ENCODE data around the gene DUSP22. TPM values are rescaled to one million over a fixed set of nuclear protein-coding genes. Genes with fewer than 3 reads are reported as not detected.
"Not testable (repeated sequence)": the region's sequence is repeated elsewhere in the genome, so short reads cannot be mapped to it uniquely, and the experiment has no call there.

The DUSP22 gene
- total RNA-seq, 1 experiment from 2014 or later = 30.7 TPM

DNA sequence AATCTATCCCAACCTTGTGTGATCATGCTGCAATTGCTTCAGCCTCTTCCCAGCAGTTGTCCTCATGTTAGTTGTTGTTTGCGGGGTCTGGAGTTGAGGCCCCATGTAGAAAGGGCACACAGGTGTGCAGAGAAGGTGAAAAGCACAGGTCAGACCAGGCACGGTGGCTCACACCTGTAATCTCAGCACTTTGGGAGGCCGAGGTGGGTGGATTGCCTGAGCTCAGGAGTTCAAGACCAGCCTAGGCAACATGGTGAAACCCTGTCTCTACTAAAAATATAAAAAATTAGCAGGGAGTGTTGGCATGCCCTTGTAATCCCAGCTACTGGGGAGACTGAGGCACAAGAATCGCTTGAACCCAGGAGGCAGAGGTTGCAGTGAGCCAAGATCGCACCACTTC, 6.4 kb upstream of the DUSP22 start:
- not testable (repeated sequence) for H3K4me3 ChIP-seq (ENCODE audit: insufficient read depth, low read depth, low read length); H3K36me3 ChIP-seq (replicated peaks; ENCODE audit: control insufficient read depth, insufficient read depth, low read length); H3K27me3 ChIP-seq (ENCODE audit: control insufficient read depth, insufficient read depth, low read length); DNase-seq

DNA sequence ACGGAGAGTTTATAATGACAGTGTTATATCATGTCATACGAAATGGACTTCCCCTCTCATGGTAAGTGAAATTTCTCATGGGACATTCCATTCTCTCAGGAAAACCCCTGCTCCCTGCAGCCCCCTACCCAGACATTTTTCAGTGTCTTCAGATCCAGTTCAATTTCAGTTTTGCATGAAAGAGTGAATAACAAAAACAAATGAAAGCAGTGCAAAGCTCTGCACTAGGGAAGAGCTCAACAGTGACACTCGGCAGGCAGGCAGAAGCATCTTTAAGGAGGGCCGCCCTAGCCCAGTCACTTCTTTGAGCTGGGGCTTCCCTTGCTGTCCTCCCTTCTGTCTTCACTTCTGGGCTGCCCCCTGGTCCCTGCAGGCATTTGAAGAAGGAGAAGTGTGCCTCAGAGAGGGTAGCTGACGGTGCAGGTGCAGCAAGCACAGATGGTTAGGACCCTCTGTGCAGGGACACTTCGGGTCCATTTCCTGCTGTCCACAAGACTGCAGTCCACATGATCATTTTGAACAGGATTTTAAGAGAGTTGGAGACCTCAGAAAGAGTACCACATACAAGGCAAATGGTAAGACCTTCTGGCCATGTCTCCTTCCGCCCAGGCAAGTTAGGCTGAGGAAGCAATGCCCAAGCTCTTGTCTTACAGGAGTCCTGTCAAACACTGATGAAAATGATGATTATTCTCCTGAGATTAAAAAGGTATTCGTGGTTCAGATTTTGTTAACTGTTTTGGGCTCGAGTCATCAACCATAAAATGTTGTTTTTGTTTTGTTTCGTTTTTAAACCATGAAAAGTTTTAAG, 5.4 kb upstream of the DUSP22 start:
- Histone ChIP-seq H3K4me3 (ENCODE audit: insufficient read depth, low read depth, low read length) (no peak overlapping the region), H3K27me3 (ENCODE audit: control insufficient read depth, insufficient read depth, low read length) (no peaks in the 10 kb centered on the region), H3K36me3 (replicated peaks; ENCODE audit: control insufficient read depth, insufficient read depth, low read length) (no peaks in the 10 kb centered on the region)
- DNase-seq = no peak

DNA sequence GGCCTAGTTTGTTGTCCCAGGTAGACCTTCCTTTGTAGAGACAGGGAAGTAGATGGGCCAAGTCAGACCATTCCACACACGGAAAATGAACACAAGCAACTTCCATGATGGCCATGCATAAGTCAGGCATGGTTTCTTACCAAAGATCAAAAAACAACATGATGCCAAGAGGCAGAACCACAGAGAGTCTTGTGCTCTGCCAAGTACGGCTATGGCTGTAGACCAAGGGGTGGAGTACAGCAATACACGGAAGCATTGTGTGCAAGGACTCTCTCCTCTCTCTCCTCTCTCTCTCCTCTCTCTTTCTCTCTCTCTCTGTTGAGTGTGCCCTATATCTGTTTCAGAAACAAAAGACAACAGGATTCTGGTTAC, 4.8 kb upstream of the DUSP22 start:
- DNase-seq = no peak
- H3K4me3 ChIP-seq (ENCODE audit: insufficient read depth, low read depth, low read length) = no peak overlapping the region
- no peaks in the 10 kb centered on the region for H3K27me3 ChIP-seq (ENCODE audit: control insufficient read depth, insufficient read depth, low read length)
- no peaks in the 10 kb centered on the region for H3K36me3 ChIP-seq (replicated peaks; ENCODE audit: control insufficient read depth, insufficient read depth, low read length)

GRCh38 chr6:288866-289265, 3.4 kb upstream of the DUSP22 start:
- no peaks in the 10 kb centered on the region for H3K36me3 ChIP-seq (replicated peaks; ENCODE audit: control insufficient read depth, insufficient read depth, low read length)
- H3K27me3 ChIP-seq (ENCODE audit: control insufficient read depth, insufficient read depth, low read length) = no peaks in the 10 kb centered on the region
- no peak for DNase-seq
- no peak overlapping the region for H3K4me3 ChIP-seq (ENCODE audit: insufficient read depth, low read depth, low read length)

DNA sequence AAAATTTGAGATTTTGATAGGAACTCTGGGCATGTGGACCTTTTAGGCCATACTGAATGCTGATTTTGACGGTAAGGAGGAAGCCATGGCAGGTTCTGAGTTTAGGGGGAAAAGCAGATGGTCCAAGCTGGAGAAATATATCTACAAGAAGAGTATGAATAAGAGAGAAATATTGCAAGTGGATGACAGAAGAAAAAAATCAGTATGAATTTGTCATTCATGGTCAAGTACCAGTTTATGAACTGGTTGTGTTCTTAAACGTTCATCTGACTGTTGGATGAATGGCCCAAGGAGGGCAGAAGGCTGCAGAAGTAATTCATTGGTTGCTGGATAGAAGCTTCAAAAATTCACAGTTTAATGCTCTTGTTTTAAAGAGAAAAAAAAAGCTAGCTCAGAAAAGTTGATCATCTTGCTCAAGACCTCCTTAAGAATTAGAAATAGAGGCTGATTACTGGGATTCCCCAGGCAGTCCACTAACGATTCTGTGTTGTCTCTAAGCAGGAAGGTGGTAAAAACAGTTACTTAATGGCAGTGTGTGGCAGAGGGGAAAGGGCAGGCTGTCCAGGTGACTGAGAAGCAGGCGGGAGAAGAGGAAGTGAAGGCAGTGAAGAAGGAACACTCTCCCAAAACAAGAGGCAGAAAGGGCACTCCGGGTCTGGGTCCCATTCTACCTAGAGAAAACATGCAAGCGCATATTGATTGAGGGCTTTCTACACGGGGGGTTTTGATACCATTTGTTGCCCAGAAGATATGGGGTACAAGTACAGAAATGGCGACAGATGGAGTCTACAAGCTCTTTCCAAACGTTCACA, 2.0 kb upstream of the DUSP22 start:
- no peaks in the 10 kb centered on the region for H3K36me3 ChIP-seq (replicated peaks; ENCODE audit: control insufficient read depth, insufficient read depth, low read length)
- no peak overlapping the region for H3K4me3 ChIP-seq (ENCODE audit: insufficient read depth, low read depth, low read length)
- DNase-seq = no peak
- H3K27me3 ChIP-seq (ENCODE audit: control insufficient read depth, insufficient read depth, low read length) = no peaks in the 10 kb centered on the region

- H3K36me3 ChIP-seq (replicated peaks; ENCODE audit: control insufficient read depth, insufficient read depth, low read length) = no peaks in the 10 kb centered on the region
Observed at GRCh38 chr6:291204-291696, 1.0 kb upstream of the DUSP22 start.

DNA sequence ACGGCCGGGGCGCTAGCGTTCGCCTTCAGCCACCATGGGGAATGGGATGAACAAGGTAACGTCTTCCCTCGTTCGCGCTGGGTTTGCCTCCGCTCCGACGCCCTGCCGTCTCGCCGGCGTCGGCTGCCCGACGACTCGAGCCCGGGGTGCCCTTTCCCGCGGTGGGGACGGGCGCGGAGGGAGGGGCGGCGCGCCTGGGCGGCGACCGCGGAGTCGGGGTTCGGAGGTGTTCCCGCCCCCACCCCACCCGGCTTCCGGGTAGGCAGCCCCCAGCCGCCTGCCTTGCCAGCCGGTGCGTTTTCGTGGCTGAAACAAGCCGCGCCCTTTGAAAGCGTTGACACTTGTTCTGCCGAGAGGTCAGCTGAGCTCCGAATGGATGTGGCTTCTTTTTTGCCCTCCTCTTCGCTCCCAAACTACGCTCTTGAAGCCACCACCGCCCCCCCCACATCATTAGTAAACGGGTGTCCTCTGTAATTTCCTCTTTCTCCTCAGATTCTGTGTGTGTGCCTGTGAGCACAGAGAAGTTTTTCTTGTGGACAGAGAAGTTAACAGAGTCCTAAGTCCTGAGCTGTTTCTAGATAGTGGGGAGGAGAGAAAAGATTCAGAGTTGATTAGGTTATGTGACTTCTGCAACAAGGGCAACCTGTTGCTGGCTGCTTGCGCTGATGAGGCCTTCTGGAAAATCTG, 362 bp downstream of the DUSP22 start:
- DNase-seq = peak; percentile 87
- Histone ChIP-seq H3K27me3 (ENCODE audit: control insufficient read depth, insufficient read depth, low read length) (no peaks in the 10 kb centered on the region), H3K4me3 (ENCODE audit: insufficient read depth, low read depth, low read length) (peak overlapping the region; percentile 73)

More at GRCh38 chr6:291204-291696, 1.0 kb upstream of the DUSP22 start:
- DNase-seq = peak; percentile 43
- Histone ChIP-seq H3K4me3 (ENCODE audit: insufficient read depth, low read depth, low read length) (peak overlapping the region; percentile 73), H3K27me3 (ENCODE audit: control insufficient read depth, insufficient read depth, low read length) (no peaks in the 10 kb centered on the region)

DNA sequence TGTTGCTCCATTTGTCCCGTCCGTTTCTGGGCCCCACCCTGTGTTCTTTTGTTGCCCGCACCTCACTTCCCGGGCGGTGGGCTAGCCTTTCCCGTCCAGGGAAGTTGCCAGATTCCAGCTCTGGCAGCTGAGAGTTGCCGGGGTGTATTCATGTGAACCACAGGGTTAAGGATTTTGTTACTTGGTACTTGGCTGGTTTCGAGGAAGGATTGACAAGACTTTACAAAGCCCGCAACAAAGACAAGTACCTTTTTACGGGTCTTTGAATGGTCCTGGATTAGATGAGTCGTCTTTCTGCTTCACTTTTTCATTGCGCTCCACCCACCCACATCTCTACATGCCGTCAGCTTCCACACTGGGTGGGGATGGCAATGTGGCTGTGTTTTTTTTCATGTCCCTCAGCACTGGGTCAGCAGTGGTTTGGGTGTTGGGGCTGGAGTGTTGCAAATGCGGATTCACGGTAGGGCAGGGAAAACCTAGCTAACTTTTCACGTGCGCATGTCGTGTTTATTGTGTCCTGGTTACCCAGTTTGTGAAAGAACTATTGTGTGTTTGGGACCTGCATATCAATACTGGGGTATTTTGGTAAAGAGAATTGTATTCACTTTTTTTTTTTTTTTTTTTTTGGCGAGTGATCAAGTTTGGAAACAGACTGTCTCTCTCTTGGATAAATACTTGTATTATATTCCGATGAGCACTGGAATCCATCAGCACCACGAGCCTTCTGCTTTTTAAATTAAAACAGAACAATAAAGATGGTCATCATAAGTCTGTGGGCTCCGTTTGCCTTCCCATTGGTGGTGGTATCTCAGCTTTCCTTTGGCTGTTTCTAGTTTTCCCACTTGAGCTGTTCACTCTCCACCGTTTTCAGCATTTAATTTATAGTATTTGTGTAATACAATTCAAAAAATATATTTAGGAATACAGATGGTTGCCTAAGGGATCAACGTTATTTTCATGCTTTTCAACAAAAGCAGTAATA, 1.2 kb downstream of the DUSP22 start:
- Histone ChIP-seq H3K36me3 (replicated peaks; ENCODE audit: control insufficient read depth, insufficient read depth, low read length) (no peaks in the 10 kb centered on the region), H3K27me3 (ENCODE audit: control insufficient read depth, insufficient read depth, low read length) (no peaks in the 10 kb centered on the region), H3K4me3 (ENCODE audit: insufficient read depth, low read depth, low read length) (peak overlapping the region; percentile 73)
- peak; percentile 45 for DNase-seq

More for the DNA sequence above, 362 bp downstream of the DUSP22 start:
- H3K36me3 ChIP-seq (replicated peaks; ENCODE audit: control insufficient read depth, insufficient read depth, low read length) = no peaks in the 10 kb centered on the region

DNA sequence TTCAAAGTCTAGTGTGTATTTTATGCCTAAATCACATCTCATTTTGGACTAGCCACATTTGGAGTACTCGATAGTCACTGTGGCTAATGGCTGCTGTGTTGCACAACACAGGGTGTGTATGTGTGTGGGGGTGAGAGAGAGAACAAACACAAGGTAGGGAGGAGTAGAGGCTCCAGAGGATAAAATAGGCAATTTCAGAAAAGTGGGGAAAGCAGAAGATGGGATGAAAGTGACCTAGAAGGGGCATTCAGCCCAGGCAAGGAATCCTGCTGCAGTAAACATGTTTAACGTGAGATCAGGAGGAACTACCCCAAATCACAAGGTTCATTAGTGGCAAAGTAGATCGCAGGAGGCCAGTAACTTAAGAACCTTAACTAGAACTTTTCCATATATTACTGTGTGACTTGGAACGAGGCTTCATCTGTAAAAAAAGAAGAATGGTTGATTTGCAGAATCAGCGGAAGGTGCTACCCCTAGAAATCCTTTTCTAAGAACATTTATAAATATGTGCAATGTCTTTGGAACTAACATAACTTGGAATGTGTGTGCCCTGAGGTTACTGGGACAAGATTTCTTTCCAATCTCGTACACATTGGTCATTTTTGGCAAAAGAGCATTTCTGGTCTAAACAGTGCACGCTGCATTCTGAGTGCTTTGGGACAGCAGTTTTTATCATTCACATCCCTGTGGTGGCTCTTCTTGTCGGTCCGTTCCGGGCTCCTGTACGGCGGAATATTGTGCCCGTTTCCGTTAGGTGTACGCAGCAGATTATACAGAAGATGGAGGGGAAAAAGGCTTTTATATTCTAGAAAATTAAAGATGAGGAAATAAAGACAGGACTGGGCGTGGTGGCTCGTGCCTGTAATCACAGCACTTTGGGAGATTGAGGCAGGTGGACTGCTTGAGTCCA, 2.6 kb downstream of the DUSP22 start:
- no peaks in the 10 kb centered on the region for H3K36me3 ChIP-seq (replicated peaks; ENCODE audit: control insufficient read depth, insufficient read depth, low read length)
- DNase-seq = no peak
- no peak overlapping the region for H3K4me3 ChIP-seq (ENCODE audit: insufficient read depth, low read depth, low read length)
- no peaks in the 10 kb centered on the region for H3K27me3 ChIP-seq (ENCODE audit: control insufficient read depth, insufficient read depth, low read length)

DNA sequence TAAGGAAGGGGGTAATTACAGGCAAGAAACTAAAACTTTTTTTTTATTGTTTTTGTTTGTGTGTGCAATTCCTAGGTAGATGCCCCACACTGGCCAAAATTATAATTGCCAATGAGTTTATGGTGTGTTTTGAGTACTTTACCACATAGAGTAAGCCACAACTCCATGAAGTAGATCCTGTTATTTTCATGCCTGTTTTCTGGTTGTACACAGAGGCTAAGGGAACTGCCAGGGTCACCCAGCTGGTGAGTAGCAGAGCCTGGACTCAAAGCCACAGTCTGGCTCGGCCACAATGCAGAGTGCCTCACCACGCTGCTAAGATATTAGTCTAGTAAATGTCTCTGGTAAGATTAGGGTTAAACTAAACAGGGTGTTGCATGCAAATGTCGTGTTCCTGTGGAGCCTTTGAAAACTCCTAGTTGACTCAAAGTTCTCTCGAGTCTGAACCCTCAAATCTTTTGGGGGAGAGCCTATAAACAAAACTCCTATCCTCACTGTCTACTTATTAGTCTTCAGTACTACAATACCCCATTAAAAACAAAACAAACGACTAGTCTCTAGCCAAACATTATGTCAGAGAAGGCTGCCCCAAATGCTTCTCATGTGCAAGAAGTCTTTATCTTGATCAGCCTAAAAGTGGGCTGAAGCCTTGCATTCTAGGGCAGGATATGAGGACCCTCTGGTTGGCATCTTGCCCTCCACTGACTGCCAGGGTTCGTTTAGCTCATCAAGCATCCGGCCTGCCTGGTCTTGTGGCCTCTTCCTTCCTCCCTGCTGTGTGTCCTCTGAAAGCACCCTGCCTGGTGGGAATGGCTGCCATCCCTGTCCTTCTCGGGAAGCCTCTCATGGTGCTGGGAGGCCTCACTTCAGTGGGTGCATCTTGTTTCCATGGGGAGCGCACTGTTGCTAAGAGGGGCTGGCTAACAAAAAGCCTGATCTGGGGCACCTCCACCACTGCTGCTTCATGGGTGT, 4.2 kb downstream of the DUSP22 start:
- no peaks in the 10 kb centered on the region for H3K27me3 ChIP-seq (ENCODE audit: control insufficient read depth, insufficient read depth, low read length)
- no peak overlapping the region for H3K4me3 ChIP-seq (ENCODE audit: insufficient read depth, low read depth, low read length)
- no peak for DNase-seq
- H3K36me3 ChIP-seq (replicated peaks; ENCODE audit: control insufficient read depth, insufficient read depth, low read length) = no peaks in the 10 kb centered on the region

- H3K36me3 ChIP-seq (replicated peaks; ENCODE audit: control insufficient read depth, insufficient read depth, low read length) = no peaks in the 10 kb centered on the region
Observed at GRCh38 chr6:297571-298232, 5.4 kb downstream of the DUSP22 start.

More at GRCh38 chr6:297571-298232, 5.4 kb downstream of the DUSP22 start:
- peak; percentile 50 for DNase-seq
- Histone ChIP-seq H3K4me3 (ENCODE audit: insufficient read depth, low read depth, low read length) (no peak overlapping the region), H3K27me3 (ENCODE audit: control insufficient read depth, insufficient read depth, low read length) (no peaks in the 10 kb centered on the region)
